ENCODE measurements around the gene ACKR3.

Gene ACKR3

DNA sequence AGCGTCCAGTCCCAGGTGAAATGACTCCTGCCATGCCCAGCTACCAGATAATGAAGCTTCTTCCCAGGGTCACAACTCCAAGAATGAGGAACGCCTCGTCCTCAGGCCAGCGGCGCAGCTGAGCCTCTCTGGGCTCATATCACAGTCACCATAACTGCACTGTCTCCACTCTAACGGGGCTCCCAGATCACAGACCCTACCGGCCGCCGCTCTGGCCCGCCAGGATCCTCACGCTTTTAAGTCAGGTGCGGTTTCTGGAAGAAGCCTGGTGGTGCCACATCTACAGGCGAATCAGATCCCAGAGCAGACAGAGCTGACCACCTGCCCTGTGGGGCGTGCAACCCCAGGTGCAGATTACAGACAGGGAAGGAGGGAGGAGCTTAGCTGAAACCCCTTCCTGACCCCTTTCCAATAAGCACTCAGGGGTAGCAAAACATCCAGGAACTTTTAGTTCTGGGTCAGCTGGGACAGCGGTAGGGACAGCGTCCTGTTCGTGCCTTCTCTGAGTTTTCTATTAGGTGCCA is 3.7 kb upstream of the ACKR3 start:
- TF ChIP-seq, protein P1, sequence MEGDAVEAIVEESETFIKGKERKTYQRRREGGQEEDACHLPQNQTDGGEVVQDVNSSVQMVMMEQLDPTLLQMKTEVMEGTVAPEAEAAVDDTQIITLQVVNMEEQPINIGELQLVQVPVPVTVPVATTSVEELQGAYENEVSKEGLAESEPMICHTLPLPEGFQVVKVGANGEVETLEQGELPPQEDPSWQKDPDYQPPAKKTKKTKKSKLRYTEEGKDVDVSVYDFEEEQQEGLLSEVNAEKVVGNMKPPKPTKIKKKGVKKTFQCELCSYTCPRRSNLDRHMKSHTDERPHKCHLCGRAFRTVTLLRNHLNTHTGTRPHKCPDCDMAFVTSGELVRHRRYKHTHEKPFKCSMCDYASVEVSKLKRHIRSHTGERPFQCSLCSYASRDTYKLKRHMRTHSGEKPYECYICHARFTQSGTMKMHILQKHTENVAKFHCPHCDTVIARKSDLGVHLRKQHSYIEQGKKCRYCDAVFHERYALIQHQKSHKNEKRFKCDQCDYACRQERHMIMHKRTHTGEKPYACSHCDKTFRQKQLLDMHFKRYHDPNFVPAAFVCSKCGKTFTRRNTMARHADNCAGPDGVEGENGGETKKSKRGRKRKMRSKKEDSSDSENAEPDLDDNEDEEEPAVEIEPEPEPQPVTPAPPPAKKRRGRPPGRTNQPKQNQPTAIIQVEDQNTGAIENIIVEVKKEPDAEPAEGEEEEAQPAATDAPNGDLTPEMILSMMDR (IDR thresholded peaks at IDR 0.05; ENCODE audit: low read depth, low read length, missing control alignments) = no peak
- no peak for DNase-seq (ENCODE audit: extremely low read depth, low read depth)
- no peak overlapping the region for H3K4me3 ChIP-seq (replicated peaks; ENCODE audit: low read depth, low read length)

DNA sequence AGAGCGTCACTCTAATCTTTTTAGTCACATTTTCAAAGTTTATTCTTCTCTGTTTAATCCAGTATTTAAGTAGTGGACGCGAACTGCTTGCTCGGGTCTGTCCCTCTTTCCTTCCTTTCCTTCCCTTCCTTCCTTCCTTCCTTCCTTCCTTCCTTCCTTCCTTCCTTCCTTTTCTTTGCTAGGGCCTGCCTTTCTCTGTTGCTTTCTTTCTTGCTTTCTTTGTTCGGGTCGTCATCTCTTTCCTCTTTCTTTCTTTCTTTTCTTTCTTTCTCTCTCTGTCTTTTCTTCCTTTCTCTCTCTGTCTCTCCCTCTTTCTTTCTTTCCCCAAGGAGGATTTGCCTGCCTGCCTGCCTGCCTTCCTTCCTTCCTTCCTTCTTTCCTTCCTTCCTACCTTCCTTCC is 3.0 kb upstream of the ACKR3 start:
- TF ChIP-seq, protein P1 (IDR thresholded peaks at IDR 0.05; ENCODE audit: low read depth, low read length, missing control alignments) = no peak
- no peak for DNase-seq (ENCODE audit: extremely low read depth, low read depth)
- H3K4me3 ChIP-seq (replicated peaks; ENCODE audit: low read depth, low read length) = no peak overlapping the region

DNA sequence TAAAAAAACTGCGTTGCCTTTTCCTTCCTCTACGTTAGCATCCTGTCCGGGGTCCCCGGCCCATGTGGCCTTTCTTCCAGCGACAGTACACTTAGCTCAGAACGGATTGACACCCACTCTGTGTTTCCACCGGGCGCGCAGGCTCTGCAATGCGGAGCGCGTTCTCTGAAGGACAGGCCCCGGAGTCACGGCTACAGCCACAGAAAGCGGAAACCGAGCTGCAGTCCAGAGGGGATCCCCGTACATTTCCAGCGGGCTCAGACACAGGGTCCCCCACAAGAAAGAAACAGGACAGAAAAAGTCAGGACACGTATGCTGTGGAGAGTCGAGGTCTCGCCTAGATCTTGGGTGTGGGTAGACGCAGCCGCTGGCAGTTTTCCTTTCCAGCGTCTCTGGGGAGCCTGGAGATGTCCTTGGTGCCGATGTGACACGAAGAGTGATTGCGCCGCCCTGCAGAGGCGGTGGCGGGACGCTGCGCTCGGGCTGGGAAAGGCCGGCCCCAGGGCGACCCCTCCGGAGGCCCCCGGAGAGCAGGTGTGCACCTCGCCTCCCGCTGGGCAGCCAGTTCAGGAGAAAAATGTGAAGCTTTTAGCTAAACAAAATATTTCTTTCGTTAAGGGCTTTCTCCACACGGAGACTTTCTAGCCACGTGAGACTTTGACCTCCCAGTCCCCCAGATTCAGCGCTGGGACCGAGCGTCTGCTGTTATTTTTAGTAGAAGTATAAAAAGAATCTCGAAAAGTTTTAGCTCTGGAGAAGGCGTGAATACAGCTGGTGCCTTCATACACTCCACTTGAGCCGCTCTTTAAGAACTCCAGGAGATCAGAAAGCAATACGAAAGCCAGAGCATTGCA is 1.3 kb upstream of the ACKR3 start:
- H3K4me3 ChIP-seq (replicated peaks; ENCODE audit: low read depth, low read length) = 0 out of 2 replicates have a peak overlapping the region, but pooled peaks have one; percentile 7
- TF ChIP-seq, protein P1 (IDR thresholded peaks at IDR 0.05; ENCODE audit: low read depth, low read length, missing control alignments) = no peak

DNA sequence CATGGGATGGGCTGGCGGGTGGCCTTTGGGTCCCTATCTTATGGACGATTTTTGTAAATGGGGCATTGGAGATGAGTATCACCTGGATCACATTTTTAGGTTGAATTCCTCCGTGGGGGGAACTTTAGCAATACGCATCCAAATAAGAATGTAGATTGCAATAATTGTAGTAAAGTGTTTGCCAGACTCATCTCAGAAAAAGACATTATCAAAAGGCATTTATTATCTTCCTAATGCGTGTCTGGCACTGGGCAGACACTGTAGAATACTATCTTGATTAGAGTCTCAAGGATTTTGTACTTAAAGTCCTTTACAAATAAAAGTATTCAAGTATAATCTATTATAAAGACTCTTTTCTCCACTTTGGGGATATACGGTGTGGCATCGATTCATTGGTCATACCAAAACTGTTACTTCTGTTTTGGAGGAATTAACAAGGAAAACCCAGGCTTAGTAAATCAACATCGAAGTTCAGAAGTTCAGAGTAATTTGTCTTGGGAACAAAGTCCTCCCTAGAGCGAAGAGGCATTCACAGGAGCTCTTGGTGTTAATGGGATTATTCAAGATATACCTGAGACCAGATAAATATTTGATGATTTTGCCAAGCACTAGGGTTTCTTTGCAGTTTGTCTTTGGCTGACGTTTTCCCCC is 578 bp upstream of the ACKR3 start:
- no peak for DNase-seq (ENCODE audit: extremely low read depth, low read depth)
- TF ChIP-seq, protein P1 (IDR thresholded peaks at IDR 0.05; ENCODE audit: low read depth, low read length, missing control alignments) = no peak
- H3K4me3 ChIP-seq (replicated peaks; ENCODE audit: low read depth, low read length) = no peak overlapping the region

More for the DNA sequence above, 1.3 kb upstream of the ACKR3 start:
- no peak for DNase-seq (ENCODE audit: extremely low read depth, low read depth)

DNA sequence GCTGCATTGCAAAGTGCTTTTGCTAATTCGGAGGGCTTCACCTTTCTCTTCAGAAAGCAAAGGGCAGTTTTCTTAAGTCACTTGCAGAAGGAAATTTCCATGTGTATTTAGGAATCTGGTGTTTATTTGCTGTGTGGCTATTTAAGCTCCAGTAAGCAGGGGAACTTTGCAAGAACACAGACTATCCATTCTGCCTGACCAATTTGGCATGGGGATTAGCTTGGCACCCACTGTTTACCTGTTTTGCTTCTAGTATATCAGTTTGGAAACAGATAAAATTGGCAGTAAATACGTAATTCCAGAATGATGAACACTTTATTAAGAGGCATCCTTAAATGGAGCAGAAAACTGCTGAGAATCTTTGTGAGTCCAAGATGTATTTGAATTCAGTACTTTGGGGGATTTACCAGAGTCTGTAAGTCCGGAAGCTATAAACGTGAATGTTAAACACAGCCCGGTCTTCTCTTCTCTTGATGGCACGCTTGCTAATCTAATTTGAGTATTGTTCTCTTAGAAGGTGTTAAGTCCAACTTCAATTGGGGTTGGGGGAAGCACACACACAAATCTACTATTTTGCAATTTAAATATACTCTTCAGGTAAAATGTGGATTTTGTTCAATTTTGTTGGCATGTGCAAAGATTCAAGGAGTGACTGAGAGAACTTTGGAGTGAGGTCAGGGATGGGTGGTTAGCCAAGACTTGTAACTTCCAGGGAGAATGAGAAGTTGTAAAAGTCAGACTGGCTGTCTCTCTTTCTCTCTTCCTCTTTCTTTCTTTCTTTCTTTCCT is 650 bp downstream of the ACKR3 start:
- DNase-seq (ENCODE audit: extremely low read depth, low read depth) = no peak
- no peak overlapping the region for H3K4me3 ChIP-seq (replicated peaks; ENCODE audit: low read depth, low read length)
- TF ChIP-seq, protein P1 (IDR thresholded peaks at IDR 0.05; ENCODE audit: low read depth, low read length, missing control alignments) = no peak

DNA sequence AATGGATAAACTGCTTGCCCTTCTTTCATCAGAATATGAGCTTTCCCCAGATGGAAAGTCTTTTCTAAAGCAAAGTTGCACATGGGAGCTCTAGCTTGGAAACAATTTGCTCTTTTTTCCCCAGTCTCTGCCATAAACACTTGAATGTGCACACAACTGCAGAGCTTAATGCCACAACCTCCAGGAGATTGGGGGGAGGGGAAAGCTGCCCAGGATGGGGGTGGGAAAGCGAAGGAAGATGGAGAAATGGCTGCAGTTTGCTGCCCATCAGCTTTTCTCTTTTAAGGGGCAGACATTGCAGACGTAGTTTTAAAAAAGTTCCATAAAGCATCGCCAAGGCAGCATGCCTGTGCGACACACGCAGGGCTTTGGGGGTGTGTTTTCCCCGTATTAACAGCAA is 1.5 kb downstream of the ACKR3 start:
- TF ChIP-seq, protein P1 (IDR thresholded peaks at IDR 0.05; ENCODE audit: low read depth, low read length, missing control alignments) = no peak
- DNase-seq (ENCODE audit: extremely low read depth, low read depth) = no peak
- no peak overlapping the region for H3K4me3 ChIP-seq (replicated peaks; ENCODE audit: low read depth, low read length)
